Measurements from ENCODE around the gene PARD3.
A peak's percentile ranks its signal among the peaks of the same experiment; 100 is the strongest.

Gene PARD3

GRCh38 chr10:34195364-34196057, 619.6 kb downstream of the PARD3 start:
- H3K4me3 ChIP-seq (ENCODE audit: low read depth, low read length), result no peak overlapping the region
- POLR2A ChIA-PET, result no interaction called here
- TF ChIP-seq, protein P1, sequence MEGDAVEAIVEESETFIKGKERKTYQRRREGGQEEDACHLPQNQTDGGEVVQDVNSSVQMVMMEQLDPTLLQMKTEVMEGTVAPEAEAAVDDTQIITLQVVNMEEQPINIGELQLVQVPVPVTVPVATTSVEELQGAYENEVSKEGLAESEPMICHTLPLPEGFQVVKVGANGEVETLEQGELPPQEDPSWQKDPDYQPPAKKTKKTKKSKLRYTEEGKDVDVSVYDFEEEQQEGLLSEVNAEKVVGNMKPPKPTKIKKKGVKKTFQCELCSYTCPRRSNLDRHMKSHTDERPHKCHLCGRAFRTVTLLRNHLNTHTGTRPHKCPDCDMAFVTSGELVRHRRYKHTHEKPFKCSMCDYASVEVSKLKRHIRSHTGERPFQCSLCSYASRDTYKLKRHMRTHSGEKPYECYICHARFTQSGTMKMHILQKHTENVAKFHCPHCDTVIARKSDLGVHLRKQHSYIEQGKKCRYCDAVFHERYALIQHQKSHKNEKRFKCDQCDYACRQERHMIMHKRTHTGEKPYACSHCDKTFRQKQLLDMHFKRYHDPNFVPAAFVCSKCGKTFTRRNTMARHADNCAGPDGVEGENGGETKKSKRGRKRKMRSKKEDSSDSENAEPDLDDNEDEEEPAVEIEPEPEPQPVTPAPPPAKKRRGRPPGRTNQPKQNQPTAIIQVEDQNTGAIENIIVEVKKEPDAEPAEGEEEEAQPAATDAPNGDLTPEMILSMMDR (IDR thresholded peaks at IDR 0.05; ENCODE audit: insufficient read depth, low read length, missing control alignments), result no peak
- CTCF ChIA-PET, result no interaction called here
- no peak for DNase-seq (ENCODE audit: low read depth, low spot score)

GRCh38 chr10:34193931-34194626, 621.0 kb downstream of the PARD3 start:
- DNase-seq (ENCODE audit: low read depth, low spot score), result peak; percentile 59
- ChIA-PET CTCF (interaction anchor here (1.2 kb wide), 1 partner anchor 444 kb away, joined by 3 read pairs; no protein-coding TSS in a partner anchor), POLR2A (no interaction called here)
- H3K4me3 ChIP-seq (ENCODE audit: low read depth, low read length), result no peak overlapping the region
- TF ChIP-seq, protein P1 (IDR thresholded peaks at IDR 0.05; ENCODE audit: insufficient read depth, low read length, missing control alignments), result no peak

- no peak overlapping the region for H3K4me3 ChIP-seq (ENCODE audit: low read depth, low read length)
- TF ChIP-seq, protein P1 (IDR thresholded peaks at IDR 0.05; ENCODE audit: insufficient read depth, low read length, missing control alignments), result no peak
- ChIA-PET CTCF (interaction anchor here (1.2 kb wide), 1 partner anchor 445 kb away, joined by 3 read pairs; no protein-coding TSS in a partner anchor), POLR2A (no interaction called here)
- no peak for DNase-seq (ENCODE audit: low read depth, low spot score)
Observed at GRCh38 chr10:34192646-34193045, 622.5 kb downstream of the PARD3 start.

GRCh38 chr10:34191406-34191805, 623.7 kb downstream of the PARD3 start:
- CTCF ChIA-PET, result no interaction called here
- no peak overlapping the region for H3K4me3 ChIP-seq (ENCODE audit: low read depth, low read length)
- POLR2A ChIA-PET, result no interaction called here
- TF ChIP-seq, protein P1 (IDR thresholded peaks at IDR 0.05; ENCODE audit: insufficient read depth, low read length, missing control alignments), result no peak
- DNase-seq (ENCODE audit: low read depth, low spot score), result no peak

DNA sequence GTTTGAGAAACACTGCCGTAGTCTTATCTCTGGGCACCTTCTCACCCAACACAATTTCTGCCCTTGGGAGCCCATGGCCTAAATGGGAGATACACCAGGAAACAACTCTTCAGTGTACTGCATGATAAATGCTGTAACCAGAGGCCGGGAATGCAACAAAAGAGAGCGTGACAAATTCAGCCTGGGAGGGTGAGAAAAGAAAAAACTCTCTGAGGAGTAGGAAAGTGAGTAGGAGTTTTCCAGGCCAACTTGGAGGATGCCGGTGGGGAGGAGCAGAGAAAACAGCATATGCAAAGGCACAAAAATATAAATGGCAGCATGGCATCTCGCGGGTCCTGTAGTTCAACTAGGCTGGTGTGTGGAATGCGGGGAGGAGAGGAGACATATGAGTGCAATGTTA, 624.5 kb downstream of the PARD3 start:
- no peak overlapping the region for H3K4me3 ChIP-seq (ENCODE audit: low read depth, low read length)
- POLR2A ChIA-PET, result no interaction called here
- CTCF ChIA-PET, result no interaction called here
- TF ChIP-seq, protein P1 (IDR thresholded peaks at IDR 0.05; ENCODE audit: insufficient read depth, low read length, missing control alignments), result no peak
- no peak for DNase-seq (ENCODE audit: low read depth, low spot score)

- TF ChIP-seq, protein P1 (IDR thresholded peaks at IDR 0.05; ENCODE audit: insufficient read depth, low read length, missing control alignments), result no peak
- CTCF ChIA-PET, result no interaction called here
- no peak for DNase-seq (ENCODE audit: low read depth, low spot score)
- H3K4me3 ChIP-seq (ENCODE audit: low read depth, low read length), result no peak overlapping the region
- POLR2A ChIA-PET, result no interaction called here
Observed at GRCh38 chr10:34189830-34190229, 625.3 kb downstream of the PARD3 start.

Measured in AG04449 (cell line).